IMR-90 (cell line): ENCODE results near the gene BCAS1.

Experiments
- BHLHE40 ChIP-seq: fragments of 150-350 bp; IDR thresholded peaks from 2 replicates; pipeline ENCODE4 v1.6.1; 2016; ENCODE audit warnings: mild to moderate bottlenecking, low read depth, low read length
- CEBPB ChIP-seq: IDR thresholded peaks from 2 replicates; pipeline ENCODE4 v1.6.1; 2012; ENCODE audit warnings: low read depth, low read length, improper control_type of control experiment
- CHD1 ChIP-seq: IDR thresholded peaks from 2 replicates; pipeline ENCODE4 v1.6.1; 2012; ENCODE audit warnings: low read depth, low read length, improper control_type of control experiment
- MAFK ChIP-seq: IDR thresholded peaks from 2 replicates; pipeline ENCODE4 v1.6.1; 2012; ENCODE audit warnings: low read depth, low read length, improper control_type of control experiment
- MAZ ChIP-seq: IDR thresholded peaks from 2 replicates; pipeline ENCODE4 v1.6.1; 2012; ENCODE audit warnings: low read depth, mild to moderate bottlenecking, low read length, improper control_type of control experiment, moderate library complexity, borderline replicate concordance
- MXI1 ChIP-seq: IDR thresholded peaks from 2 replicates; pipeline ENCODE4 v1.6.1; 2012; ENCODE audit warnings: low read depth, mild to moderate bottlenecking, low read length, moderate library complexity, borderline replicate concordance
- POLR2A ChIP-seq: IDR thresholded peaks from 2 replicates; pipeline ENCODE4 v1.6.1; 2012; ENCODE audit warnings: mild to moderate bottlenecking, low read depth, low read length
- RAD21 ChIP-seq: IDR thresholded peaks from 2 replicates; pipeline ENCODE4 v1.6.1; 2012; ENCODE audit warnings: low read length, improper control_type of control experiment
- RCOR1 ChIP-seq: IDR thresholded peaks from 2 replicates; pipeline ENCODE4 v1.6.1; 2012; ENCODE audit warnings: mild to moderate bottlenecking, low read length, improper control_type of control experiment; ENCODE audit not compliant: insufficient replicate concordance
- RFX5 ChIP-seq: IDR thresholded peaks from 2 replicates; pipeline ENCODE4 v1.8.0; 2012; ENCODE audit warnings: low read depth, mild to moderate bottlenecking, low read length, moderate library complexity
- SMC3 ChIP-seq: fragments of 150-350 bp; IDR thresholded peaks from 2 replicates; pipeline ENCODE4 v1.6.1; 2016; ENCODE audit warnings: low read depth, mild to moderate bottlenecking, antibody characterized with exemption, low read length, moderate library complexity
- TF ChIP-seq, protein P1 (sequence below): conservative IDR thresholded peaks from 2 replicates; pipeline ENCODE4 v1.5.1; 2012; ENCODE audit warnings: mild to moderate bottlenecking, low read depth, low read length, improper control_type of control experiment
- TF ChIP-seq, protein P2 (sequence below): fragments of 150-350 bp; IDR thresholded peaks from 2 replicates; pipeline ENCODE4 v1.6.1; 2017; ENCODE audit warnings: mild to moderate bottlenecking, antibody characterized with exemption, low read length, low read depth
- TF ChIP-seq, protein P3 (sequence below): fragments of 150-350 bp; IDR thresholded peaks from 2 replicates; pipeline ENCODE4 v1.6.1; 2016; ENCODE audit warnings: low read depth, mild to moderate bottlenecking, low read length, moderate library complexity, borderline replicate concordance

DNA sequence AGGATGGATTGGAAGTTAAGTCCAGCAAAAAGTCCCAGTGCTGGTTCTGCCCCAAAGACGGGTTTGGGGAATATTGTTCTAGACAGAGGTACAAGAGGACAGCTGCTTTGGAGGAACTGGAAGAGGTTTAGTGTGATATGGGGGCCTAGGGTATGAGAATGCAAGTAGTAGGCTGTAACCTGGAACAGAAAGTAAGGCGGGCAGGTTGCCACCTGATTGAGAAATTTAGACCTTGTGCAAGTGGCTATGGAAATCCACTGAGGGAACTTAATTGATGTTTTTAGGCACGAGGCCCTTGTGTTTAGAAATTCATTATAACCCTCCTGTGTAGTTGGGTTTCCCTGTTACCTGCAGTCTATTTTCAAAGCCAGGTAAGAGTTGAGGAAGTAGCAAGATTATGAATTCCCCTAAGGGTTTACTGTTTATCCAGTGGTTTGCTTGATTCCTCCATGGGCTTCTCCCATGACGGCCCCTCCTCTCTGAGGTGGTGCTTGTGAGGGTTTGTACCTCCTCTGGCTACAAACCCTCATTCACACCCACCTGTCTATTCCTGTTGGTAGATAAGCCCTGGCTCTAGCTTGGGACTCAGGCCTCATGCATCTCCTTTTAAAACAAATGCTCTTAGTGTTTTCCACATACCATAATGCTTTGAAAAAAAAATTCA, 42.0 kb upstream of the BCAS1 start:
- TF ChIP-seq, protein P1, sequence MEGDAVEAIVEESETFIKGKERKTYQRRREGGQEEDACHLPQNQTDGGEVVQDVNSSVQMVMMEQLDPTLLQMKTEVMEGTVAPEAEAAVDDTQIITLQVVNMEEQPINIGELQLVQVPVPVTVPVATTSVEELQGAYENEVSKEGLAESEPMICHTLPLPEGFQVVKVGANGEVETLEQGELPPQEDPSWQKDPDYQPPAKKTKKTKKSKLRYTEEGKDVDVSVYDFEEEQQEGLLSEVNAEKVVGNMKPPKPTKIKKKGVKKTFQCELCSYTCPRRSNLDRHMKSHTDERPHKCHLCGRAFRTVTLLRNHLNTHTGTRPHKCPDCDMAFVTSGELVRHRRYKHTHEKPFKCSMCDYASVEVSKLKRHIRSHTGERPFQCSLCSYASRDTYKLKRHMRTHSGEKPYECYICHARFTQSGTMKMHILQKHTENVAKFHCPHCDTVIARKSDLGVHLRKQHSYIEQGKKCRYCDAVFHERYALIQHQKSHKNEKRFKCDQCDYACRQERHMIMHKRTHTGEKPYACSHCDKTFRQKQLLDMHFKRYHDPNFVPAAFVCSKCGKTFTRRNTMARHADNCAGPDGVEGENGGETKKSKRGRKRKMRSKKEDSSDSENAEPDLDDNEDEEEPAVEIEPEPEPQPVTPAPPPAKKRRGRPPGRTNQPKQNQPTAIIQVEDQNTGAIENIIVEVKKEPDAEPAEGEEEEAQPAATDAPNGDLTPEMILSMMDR: no peak
- TF ChIP-seq POLR2A (no peak), CHD1 (no peak), RAD21 (no peak), RCOR1 (no peak), MAFK (no peak), SMC3 (no peak), MXI1 (no peak), CEBPB (no peak), RFX5 (no peak), MAZ (no peak), BHLHE40 (no peak)
- TF ChIP-seq, protein P2, sequence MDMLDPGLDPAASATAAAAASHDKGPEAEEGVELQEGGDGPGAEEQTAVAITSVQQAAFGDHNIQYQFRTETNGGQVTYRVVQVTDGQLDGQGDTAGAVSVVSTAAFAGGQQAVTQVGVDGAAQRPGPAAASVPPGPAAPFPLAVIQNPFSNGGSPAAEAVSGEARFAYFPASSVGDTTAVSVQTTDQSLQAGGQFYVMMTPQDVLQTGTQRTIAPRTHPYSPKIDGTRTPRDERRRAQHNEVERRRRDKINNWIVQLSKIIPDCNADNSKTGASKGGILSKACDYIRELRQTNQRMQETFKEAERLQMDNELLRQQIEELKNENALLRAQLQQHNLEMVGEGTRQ: no peak
- TF ChIP-seq, protein P3, sequence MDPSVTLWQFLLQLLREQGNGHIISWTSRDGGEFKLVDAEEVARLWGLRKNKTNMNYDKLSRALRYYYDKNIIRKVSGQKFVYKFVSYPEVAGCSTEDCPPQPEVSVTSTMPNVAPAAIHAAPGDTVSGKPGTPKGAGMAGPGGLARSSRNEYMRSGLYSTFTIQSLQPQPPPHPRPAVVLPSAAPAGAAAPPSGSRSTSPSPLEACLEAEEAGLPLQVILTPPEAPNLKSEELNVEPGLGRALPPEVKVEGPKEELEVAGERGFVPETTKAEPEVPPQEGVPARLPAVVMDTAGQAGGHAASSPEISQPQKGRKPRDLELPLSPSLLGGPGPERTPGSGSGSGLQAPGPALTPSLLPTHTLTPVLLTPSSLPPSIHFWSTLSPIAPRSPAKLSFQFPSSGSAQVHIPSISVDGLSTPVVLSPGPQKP: no peak
